HG03280 (cell line): ENCODE results near the gene GRM5.

Source experiments
- ATAC-seq: cut with Tn5 transposase; IDR thresholded peaks from one replicate; pipeline ENCODE4 v1.9.1; 2021; ENCODE audit warnings: mild to moderate bottlenecking, moderate library complexity; ENCODE audit not compliant: unreplicated experiment

GRM5 gene

DNA sequence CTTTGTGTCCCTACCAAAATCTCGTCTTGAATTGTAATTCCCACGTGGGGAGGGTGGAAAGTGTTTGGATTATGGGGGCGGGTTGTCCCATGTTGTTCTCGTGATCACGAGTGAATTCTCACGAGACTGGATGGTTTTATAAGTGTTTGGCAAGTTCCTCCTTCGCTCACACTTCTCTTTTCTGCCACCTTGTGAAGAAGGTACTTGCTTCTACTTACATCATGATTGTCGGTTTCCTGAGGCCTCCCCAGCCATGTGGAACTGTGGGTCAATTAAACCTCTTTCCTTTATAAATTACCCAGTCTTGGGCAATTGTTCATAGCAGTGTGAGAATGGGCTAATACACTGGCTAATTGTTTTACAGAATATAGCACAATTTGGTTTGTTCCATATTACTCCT lies 326.3 kb downstream of the GRM5 start:
- no peak for ATAC-seq

DNA sequence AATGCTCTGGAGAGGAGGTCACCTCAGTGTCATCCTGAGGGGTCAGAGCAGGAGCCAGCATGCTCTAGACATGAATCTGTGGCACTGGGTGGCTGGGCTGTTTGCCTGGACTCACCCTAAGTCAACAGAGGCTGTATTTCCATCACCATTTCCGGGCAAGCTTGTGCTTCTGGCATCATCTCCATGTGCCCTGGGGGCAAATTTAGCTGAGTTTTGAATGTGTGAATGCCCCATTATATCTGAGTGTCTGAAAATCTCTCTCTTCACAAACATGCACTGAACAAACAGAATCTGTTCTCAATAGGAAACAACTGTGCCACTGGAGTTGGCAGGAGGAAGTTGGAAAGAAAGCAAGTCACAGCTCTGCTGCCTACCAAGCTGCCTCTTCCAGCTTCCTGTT lies 356.2 kb downstream of the GRM5 start:
- ATAC-seq: no peak

- no peak for ATAC-seq
Observed at GRCh38 chr11:88704485-88704884, 361.3 kb downstream of the GRM5 start.

- ATAC-seq: no peak
Observed at GRCh38 chr11:88701816-88702215, 364.0 kb downstream of the GRM5 start.

- ATAC-seq: no peak
Observed at GRCh38 chr11:88697139-88697538, 368.6 kb downstream of the GRM5 start.

DNA sequence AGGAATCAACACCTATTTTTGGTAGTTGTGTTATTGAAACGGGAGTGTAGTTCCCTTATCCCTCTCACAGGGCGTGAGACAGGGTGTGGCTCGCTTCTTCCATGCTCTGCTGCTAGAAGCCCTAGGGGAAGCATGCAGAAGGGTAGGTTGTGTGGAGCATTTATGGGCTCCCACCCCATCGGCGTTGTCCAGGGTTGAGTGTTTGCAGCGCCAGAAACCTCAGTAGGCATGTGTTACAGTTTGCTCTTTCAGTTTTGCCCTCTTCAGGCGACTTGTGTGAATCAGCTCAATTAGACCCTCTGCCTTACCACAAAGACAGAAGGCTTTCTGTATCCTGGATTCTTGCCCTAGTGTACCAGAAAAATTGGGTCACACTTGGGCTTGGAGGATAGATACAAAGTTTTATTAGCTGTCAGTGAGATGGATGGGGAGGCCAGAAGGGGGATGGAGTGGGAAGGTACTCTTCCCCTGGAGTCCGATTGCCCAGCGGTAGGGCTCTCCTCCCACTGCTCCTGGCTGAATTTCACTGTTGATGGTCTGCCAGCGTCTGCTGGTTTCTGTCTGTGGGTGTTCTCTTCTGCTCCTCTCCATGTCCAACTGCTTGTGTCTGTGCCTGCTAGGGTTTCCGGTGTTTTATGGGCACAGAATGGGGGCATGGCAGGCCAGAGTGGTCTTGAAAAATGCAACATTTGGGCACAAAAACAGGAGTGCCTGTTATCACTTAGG lies 369.9 kb downstream of the GRM5 start:
- no peak for ATAC-seq

DNA sequence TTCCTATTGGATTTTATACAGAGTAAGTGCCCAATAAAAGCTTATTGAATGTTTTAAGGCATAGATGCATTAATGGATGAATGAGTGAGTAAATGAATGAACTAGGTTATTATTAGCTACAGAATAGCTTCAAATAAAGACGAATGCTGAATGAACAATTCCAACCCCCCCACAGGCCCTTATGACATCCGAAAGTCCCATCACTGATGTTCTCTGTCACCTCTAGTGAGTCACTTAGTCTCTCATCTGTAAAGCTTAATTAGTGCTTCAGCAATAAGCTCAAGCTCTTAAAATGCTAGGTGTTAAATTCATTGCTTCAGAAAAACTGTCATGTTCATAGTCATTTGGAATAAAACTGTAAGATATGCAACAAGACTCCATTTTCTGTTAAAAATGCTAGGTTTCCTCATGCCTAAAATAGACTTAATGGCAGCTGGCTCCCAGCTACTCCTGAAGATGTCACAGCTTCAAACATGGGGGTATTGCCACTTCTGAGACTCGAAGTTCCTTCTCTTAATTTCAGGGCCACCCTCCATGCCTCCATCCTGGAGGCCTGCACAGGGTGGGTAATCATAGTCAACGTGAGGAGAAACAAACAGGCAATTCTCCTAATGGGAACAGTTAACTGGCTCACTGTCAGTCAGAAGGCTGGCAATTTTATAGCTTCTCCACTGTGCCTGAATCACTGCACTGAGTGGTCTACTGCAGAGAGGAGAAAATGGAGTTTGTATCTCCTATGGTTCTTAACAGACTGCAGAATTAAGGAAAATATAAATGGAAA lies 373.3 kb downstream of the GRM5 start:
- no peak for ATAC-seq

GRCh38 chr11:88689548-88690240 lies 376.1 kb downstream of the GRM5 start:
- ATAC-seq: no peak

DNA sequence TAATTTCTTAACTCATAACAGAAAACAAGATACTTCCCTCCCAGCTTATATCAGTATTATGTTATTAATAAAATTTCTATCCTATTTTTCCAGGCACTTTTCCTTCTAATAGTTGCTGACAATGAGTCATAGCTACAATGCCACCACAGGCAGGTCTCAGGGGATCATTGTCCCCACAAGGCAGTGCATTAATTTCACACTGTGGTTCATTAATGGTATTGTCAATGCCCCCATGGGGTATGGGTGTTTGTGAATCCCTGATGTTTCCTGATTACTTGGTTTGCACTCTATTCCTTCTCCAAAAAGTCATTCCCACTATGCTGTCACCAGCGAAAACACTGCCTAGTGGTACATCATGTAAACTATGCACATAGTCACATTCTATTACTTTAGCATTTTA lies 382.8 kb downstream of the GRM5 start:
- no peak for ATAC-seq

GRCh38 chr11:88680806-88681205 lies 385.0 kb downstream of the GRM5 start:
- ATAC-seq: no peak

DNA sequence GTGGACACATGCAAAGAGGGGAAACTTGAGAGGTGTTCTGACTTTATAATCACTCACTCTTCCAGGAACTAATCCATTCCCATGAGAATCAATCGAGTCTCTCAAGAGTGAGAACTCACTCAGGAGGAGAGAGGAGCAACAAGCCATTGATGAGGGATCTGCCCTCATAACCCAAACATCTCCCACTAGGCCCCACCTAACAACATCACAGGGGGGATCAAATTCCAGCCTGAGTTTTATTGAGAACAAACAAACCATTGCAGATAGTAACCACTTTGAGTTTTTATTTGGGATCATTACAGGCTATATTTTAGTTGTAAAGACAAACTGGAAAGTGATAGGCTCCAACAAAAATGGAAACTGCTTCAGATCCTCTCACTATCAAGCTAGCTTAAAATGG lies 399.4 kb downstream of the GRM5 start:
- ATAC-seq: no peak

DNA sequence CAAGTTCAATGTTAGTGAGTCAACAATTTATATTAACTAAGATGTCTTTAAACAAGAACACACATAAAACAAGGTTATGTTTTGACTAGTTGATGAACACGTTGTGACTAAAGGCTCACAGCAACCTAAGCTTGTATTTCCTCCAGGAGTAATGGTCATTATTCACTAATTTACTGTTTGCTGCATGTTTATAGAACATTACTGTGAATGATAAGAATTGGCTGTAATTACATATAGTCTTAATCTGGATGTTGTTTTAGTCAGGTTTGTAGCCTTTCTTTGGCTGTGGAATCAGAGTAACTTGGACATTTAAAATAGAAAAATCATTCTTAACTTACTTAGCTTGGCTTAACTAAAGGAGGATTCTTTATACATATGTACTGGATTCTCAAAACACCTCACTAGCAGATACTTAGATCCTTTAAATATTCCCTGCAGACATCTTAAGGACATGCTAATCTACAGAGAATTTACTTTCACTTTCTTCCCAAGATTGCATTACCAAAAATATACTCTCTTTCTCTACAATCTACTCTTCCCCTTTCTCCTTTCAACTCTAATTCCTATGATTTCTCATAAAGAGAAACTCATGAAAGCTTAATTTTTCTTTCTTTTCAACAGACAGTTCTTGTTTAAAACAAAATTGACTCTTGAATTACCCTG lies 408.6 kb downstream of the GRM5 start:
- no peak for ATAC-seq

- no peak for ATAC-seq
Observed at GRCh38 chr11:88656283-88656682, 409.5 kb downstream of the GRM5 start.

- no peak for ATAC-seq
Observed at GRCh38 chr11:88655656-88656055, 410.1 kb downstream of the GRM5 start.

DNA sequence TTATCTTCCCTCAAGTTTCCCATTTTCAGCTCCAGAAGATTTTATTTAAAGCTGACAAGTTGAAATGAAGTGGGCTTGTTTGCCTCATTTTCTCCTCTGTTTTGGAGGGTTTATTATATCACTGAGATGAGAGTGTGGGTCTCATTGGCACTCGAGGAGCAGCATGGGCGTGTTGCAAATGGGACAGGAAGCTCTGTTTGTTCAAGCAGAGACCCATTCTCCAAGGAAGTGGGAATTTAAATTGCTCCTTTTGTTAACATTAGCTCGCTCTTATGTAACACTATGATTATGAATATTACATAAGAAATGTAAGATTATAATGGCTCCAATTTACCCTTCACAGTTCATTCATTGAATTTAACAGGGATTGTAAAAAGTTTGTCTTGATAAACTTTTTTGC lies 410.6 kb downstream of the GRM5 start:
- no peak for ATAC-seq

DNA sequence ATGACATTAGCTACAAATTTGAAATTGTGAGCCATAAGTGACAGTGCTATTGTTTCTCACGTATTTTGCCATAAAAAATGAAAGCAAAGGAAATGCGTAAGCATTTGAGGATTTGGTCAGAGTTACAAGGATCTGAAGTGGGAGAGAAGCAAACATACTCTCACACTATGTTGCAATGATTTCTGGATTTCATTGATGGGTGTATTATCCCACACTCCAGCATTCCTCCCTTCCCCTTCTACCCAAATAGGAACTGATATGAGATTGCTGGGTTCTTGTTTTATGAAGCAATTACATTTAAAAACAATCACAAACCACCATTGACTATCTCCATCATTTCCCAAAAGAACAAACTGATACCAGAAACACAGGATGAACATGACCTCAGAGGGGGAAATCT lies 414.2 kb downstream of the GRM5 start:
- ATAC-seq: no peak

DNA sequence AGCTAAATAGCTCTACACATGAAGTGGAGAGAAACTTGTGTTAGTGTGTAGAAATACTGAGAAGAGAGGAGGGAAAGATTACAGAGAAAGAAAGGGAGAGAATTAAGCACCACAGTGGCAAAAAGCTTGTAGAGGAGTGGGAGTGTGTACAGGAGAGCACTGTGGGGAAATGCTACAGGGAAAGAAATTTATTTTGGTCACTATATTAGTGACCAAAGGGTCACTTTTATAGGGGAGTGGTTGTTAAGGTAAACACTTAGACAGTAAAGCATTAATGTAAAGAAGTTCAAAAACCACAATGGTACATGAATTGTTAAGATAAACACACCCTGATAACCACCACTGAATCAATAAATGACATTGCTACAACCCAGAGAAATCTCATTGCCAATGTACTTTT lies 421.1 kb downstream of the GRM5 start:
- no peak for ATAC-seq

GRCh38 chr11:88632163-88632562 lies 433.6 kb downstream of the GRM5 start:
- no peak for ATAC-seq

DNA sequence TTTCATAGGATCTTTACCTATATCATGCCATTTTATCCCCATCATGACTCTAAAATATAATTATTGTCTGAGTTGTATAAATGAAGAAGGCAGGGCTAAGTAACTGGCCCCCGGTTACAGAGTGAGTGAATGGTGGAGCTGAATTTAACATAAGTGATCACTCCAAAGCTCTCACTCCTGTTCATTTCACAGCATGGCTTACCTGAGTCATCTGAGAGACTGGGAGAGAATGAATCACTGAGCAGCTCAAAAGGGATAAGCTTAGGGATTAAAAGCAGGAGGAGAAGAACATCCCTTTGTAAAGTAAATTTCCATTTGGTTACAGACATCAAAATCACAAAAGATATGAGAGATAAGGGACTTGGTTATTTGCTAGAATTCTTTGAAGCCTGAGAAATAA lies 434.3 kb downstream of the GRM5 start:
- no peak for ATAC-seq

DNA sequence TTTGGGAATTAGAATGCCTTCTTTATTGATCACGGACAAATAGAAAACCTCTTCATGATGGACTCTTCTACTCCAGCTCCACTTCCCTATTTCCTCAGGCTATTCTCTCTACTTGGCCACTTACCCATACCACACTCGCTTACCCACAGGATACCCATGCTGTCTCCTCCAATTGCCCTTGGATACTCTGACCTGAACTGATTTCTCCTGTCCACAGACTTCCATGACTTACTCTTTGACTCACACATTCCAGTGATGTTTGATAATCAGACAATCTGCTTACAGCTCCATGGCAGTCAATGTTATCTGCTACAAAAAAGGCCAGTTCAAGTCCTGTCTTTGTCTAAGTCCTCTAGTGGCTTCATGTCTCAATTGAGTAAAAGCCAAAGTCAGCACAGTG lies 436.3 kb downstream of the GRM5 start:
- no peak for ATAC-seq

DNA sequence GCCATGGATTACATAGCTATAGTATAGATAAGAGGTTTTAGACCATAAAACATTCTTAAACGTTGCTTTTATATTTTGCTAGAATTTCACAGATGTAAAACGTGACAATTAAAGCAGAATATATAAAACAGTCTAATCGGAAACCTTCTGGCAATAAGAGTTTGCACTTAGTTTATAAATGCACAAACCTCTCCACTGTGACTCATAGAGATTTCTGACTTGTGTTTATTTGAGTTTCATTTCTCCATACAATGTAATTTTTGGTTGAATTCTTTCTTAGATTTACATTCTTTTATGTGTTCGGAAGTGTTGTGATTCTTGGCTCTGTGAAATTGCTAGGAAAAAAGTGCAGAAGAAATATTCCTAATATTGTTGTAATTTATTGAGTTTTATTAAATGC lies 439.6 kb downstream of the GRM5 start:
- ATAC-seq: no peak
